Measurements from ENCODE around the gene MTUS2. TPM values are rescaled to one million over a fixed set of nuclear protein-coding genes. Genes with fewer than 3 reads are reported as not detected.

The MTUS2 gene
- total and polyA plus RNA-seq, 4 donors: under 0.01 to 0.70 (median 0.15) TPM

- H3K9me3 ChIP-seq (ENCODE audit: control insufficient read depth in 4 of 4, low read length in 3 of 4): no peaks in the 10 kb centered on the region
- 70% methylated on average over 2 of the region's 2 CpGs for WGBS
- no peak overlapping the region for H3K27ac ChIP-seq (ENCODE audit: low read depth in 1 of 2, low read length in 2 of 2)
- no peak for TF ChIP-seq TAF1 (conservative IDR thresholded peaks at IDR 0.05)
- no peak for TF ChIP-seq HNF4G (IDR thresholded peaks at IDR 0.05)
- no peak for TF ChIP-seq ZBTB33 (IDR thresholded peaks at IDR 0.05)
- no peak for TF ChIP-seq MAX (IDR thresholded peaks at IDR 0.05)
- TF ChIP-seq RAD21 (IDR thresholded peaks at IDR 0.05): no peak
- TF ChIP-seq NR2F2 (IDR thresholded peaks at IDR 0.05): no peak
- no peak for TF ChIP-seq FOXA2 (IDR thresholded peaks at IDR 0.05)
- no peak for TF ChIP-seq EGR1 (IDR thresholded peaks at IDR 0.05; ENCODE audit: low read depth in 2 of 2)
- TF ChIP-seq CTCF (IDR thresholded peaks at IDR 0.05; ENCODE audit: low read depth, low read length, missing input control): no peak
- TF ChIP-seq RXRA (IDR thresholded peaks at IDR 0.05): no peak
- TF ChIP-seq ATF3 (IDR thresholded peaks at IDR 0.05): no peak
- no peak for TF ChIP-seq SP1 (IDR thresholded peaks at IDR 0.05)
- no peak for DNase-seq (ENCODE audit: low spot score)
- H3K4me3 ChIP-seq (ENCODE audit: low read depth in 1 of 3, low read length in 3 of 3): no peak overlapping the region
- H3K27me3 ChIP-seq (ENCODE audit: control insufficient read depth in 4 of 4, insufficient read depth in 4 of 4, low read length in 3 of 4): no peaks in the 10 kb centered on the region
- H3K36me3 ChIP-seq (ENCODE audit: control insufficient read depth in 4 of 4, insufficient read depth in 3 of 4, low read depth in 1 of 4, low read length in 3 of 4): no peaks in the 10 kb centered on the region
- no peak overlapping the region for H3K9ac ChIP-seq (ENCODE audit: low read depth in 1 of 2, low read length in 2 of 2)
- H3K4me1 ChIP-seq (ENCODE audit: control insufficient read depth in 4 of 4, insufficient read depth in 4 of 4, low read length in 3 of 4): no peaks in the 10 kb centered on the region
Measured at GRCh38 chr13:29491248-29491647, 671.1 kb downstream of the MTUS2 start.

GRCh38 chr13:29493796-29494195 is 673.7 kb downstream of the MTUS2 start:
- no peak overlapping the region for H3K9ac ChIP-seq (ENCODE audit: low read depth in 1 of 2, low read length in 2 of 2)

More at GRCh38 chr13:29493796-29494195, 673.7 kb downstream of the MTUS2 start:
- no peak for TF ChIP-seq ZBTB33 (IDR thresholded peaks at IDR 0.05)
- no peak for TF ChIP-seq REST (IDR thresholded peaks at IDR 0.05)
- TF ChIP-seq YY1 (IDR thresholded peaks at IDR 0.05): no peak
- TF ChIP-seq RAD21 (IDR thresholded peaks at IDR 0.05): no peak
- TF ChIP-seq CTCF (IDR thresholded peaks at IDR 0.05; ENCODE audit: low read depth, low read length, missing input control): no peak
- TF ChIP-seq MAX (IDR thresholded peaks at IDR 0.05): no peak
- TF ChIP-seq FOXA1 (IDR thresholded peaks at IDR 0.05): no peak
- no peak for TF ChIP-seq NR2F2 (IDR thresholded peaks at IDR 0.05)
- no peak for TF ChIP-seq SP1 (IDR thresholded peaks at IDR 0.05)
- TF ChIP-seq ATF3 (IDR thresholded peaks at IDR 0.05): no peak
- no peak for TF ChIP-seq TAF1 (conservative IDR thresholded peaks at IDR 0.05)
- no peak for TF ChIP-seq HNF4G (IDR thresholded peaks at IDR 0.05)
- no peak for TF ChIP-seq HNF4A (conservative IDR thresholded peaks at IDR 0.05)
- no peak for TF ChIP-seq FOXA2 (IDR thresholded peaks at IDR 0.05)
- no peak for TF ChIP-seq RXRA (IDR thresholded peaks at IDR 0.05)
- no peak for TF ChIP-seq GABPA (IDR thresholded peaks at IDR 0.05 in 1 of 2, conservative IDR thresholded peaks at IDR 0.05 in 1 of 2)
- TF ChIP-seq EGR1 (IDR thresholded peaks at IDR 0.05; ENCODE audit: low read depth in 2 of 2): no peak
- TF ChIP-seq JUND (IDR thresholded peaks at IDR 0.05): no peak
- no peaks in the 10 kb centered on the region for H3K4me1 ChIP-seq (ENCODE audit: control insufficient read depth in 4 of 4, insufficient read depth in 4 of 4, low read length in 3 of 4)
- H3K36me3 ChIP-seq (ENCODE audit: control insufficient read depth in 4 of 4, insufficient read depth in 3 of 4, low read depth in 1 of 4, low read length in 3 of 4): no peaks in the 10 kb centered on the region
- H3K27me3 ChIP-seq (ENCODE audit: control insufficient read depth in 4 of 4, insufficient read depth in 4 of 4, low read length in 3 of 4): no peaks in the 10 kb centered on the region
- WGBS: 77% methylated on average over 4 of the region's 4 CpGs
- no peak overlapping the region for H3K4me3 ChIP-seq (ENCODE audit: low read depth in 1 of 3, low read length in 3 of 3)
- no peak overlapping the region for H3K27ac ChIP-seq (ENCODE audit: low read depth in 1 of 2, low read length in 2 of 2)
- DNase-seq (ENCODE audit: low spot score): no peak
- no peaks in the 10 kb centered on the region for H3K9me3 ChIP-seq (ENCODE audit: control insufficient read depth in 4 of 4, low read length in 3 of 4)
